Epithelial cell of proximal tubule (primary cell): Measurements from ENCODE around the gene DPYSL3. TPM values are rescaled to one million over a fixed set of nuclear protein-coding genes. Genes with fewer than 3 reads are reported as not detected.

Experiments used
- DNase-seq: peaks from one replicate; pipeline ENCODE4 v3.0.0-alpha.2; 2011; ENCODE audit warnings: low read depth
- H3K4me3 ChIP-seq: 2 replicates; pipeline ENCODE4 v1.5.1; 2011; ENCODE audit warnings: low read depth, mild to moderate bottlenecking, low read length
- total RNA-seq: library from RNA; depleted of rRNA; stranded (reverse); fragments of >200 nt; gene quantifications from 2 replicates; pipeline ENCODE4 v1.2.3, GENCODE V29; 2015
- TF ChIP-seq, protein P1 (sequence below): conservative IDR thresholded peaks from 2 replicates; pipeline ENCODE4 v1.5.1; 2012; ENCODE audit warnings: low read depth, mild to moderate bottlenecking, low read length

DPYSL3 gene
- total RNA-seq, 1 donor from 2014 or later = 38.3 TPM

DNA sequence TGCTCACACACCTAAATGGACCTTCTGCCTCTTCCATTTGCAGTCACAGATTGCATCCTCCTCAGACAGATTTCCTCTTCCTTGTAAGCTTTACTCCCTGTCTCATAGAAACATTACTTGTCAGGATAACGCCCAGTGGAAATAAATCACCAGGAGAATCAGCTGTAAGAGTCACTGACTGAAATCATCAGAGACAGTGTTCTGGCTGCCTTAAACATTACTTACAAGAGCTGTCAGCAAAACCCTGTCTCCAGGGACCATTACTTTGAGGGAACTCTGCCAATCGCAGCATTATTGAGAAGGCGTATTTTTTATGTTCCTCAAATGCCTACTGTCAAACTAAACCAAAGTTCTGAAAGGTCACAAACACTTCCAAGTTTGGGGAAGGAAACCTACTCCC is 5.9 kb downstream of the DPYSL3 start:
- TF ChIP-seq, protein P1, sequence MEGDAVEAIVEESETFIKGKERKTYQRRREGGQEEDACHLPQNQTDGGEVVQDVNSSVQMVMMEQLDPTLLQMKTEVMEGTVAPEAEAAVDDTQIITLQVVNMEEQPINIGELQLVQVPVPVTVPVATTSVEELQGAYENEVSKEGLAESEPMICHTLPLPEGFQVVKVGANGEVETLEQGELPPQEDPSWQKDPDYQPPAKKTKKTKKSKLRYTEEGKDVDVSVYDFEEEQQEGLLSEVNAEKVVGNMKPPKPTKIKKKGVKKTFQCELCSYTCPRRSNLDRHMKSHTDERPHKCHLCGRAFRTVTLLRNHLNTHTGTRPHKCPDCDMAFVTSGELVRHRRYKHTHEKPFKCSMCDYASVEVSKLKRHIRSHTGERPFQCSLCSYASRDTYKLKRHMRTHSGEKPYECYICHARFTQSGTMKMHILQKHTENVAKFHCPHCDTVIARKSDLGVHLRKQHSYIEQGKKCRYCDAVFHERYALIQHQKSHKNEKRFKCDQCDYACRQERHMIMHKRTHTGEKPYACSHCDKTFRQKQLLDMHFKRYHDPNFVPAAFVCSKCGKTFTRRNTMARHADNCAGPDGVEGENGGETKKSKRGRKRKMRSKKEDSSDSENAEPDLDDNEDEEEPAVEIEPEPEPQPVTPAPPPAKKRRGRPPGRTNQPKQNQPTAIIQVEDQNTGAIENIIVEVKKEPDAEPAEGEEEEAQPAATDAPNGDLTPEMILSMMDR = no peak
- H3K4me3 ChIP-seq = no peak overlapping the region
- no peak for DNase-seq

DNA sequence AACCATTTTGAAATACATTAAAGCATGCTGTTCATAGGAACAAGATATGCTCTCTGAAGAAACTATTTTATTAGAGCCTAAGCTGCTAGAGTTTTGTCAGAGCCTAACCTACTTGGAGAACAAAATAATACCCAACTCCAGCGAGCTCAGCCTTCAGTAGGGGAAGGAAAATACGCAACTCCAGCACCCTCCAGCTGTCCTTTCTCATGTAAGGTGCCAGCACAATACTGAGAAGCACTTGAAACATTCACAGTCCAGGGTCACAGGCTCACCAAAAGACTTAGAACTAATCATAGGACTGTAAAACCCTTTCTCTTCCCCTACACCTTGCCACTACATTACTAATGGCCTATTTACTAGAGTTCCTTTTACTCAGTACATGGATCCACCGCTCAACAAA is 18.9 kb downstream of the DPYSL3 start:
- DNase-seq = no peak
- TF ChIP-seq, protein P1 = no peak
- H3K4me3 ChIP-seq = no peak overlapping the region

DNA sequence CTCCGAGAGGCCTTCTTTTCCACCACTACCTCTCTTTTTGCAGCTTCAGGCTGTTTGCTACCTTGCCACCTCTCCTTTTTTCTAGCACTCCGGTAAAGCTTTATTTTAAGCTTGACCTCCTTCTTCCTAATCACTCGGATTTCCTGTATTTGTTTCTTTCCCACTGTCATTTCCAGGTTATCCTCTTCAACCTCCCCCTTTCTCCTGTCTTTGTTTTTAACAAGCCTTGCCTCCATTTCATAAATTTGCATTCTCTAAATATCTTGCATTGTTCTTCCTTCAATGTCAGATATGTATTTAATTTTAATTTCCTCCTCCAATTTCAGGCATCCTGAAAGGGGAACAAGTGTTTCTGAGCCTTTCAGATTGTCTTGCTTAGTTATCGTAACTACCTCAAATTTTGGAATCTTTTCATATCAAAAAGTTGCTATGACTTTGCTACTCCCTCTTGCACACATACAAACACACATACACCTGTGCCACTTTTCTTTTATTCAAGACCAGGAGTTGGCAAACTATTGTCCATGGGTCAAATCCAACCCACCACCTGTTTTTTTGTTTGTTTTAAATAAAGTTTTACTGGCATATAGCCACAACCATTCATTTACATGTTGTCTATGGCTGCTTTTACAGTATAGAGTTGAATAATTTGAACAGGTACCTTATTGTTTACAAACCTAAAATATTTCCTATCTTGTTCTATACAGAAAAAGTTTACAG is 22.7 kb downstream of the DPYSL3 start:
- TF ChIP-seq, protein P1 = no peak

DNA sequence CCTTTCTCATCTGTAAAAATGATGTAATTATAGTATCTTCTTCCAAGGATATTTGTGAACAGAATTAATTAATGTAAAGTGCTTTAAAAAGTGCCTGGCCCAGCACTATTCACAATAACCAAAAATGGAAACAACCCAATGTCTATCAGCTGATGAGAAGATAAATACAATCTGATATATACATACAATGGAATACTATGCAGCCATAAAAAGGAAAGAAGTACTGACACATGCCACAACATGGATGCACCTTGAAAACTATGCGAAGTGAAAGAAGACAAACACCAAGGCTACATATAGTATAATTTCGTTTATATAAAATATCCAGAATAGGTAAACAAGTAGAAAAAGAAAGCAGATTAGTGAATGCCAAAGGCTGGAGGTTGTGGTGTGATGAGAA is 24.1 kb downstream of the DPYSL3 start:
- no peak overlapping the region for H3K4me3 ChIP-seq
- TF ChIP-seq, protein P1 = no peak
- no peak for DNase-seq

More for the DNA sequence above, 22.7 kb downstream of the DPYSL3 start:
- no peak for DNase-seq
- H3K4me3 ChIP-seq = no peak overlapping the region

DNA sequence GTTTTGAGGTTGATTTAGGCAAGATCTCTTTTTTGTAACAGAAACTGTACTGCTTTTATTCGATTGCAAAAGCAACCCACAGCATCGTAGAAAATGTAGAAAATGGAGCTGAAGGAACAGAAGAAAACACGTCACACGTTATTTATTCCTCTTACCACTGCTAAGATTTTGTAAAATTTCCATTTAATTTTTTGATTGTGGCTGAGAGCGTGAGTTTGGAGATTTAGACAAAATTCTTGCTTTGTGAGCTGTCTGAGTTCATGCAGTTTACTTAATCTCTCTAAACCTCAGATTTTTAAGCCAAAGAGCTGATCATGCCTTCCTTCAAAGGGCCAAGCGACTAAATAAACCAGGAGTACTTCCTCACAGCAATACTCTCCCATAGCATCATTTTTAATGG is 24.8 kb downstream of the DPYSL3 start:
- no peak overlapping the region for H3K4me3 ChIP-seq
- DNase-seq = no peak
- TF ChIP-seq, protein P1 = no peak

DNA sequence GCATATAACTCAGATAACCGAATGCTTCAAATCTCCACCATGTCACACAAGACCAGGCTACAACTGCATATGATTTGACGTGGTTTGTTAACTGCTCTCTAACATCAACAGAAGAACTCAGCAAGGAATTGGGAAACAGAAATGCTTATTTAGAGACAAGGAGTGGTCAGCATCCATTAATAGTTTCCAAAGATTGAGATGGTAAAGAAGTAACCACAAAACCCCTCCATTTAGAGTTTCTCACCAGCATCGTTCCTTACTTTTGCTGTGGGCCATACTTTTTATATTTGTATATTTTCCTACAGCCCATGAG is 25.2 kb downstream of the DPYSL3 start:
- DNase-seq = no peak
- no peak overlapping the region for H3K4me3 ChIP-seq
- TF ChIP-seq, protein P1 = no peak
